HG03039 (cell line): Measurements from ENCODE around the gene ARG2.
A peak's percentile ranks its signal among the peaks of the same experiment; 100 is the strongest.

ENCODE experiments used
- ATAC-seq: cut with Tn5 transposase; IDR thresholded peaks from one replicate; pipeline ENCODE4 v1.9.1; 2021; ENCODE audit warnings: mild to moderate bottlenecking, moderate library complexity; ENCODE audit not compliant: unreplicated experiment

The ARG2 gene

GRCh38 chr14:67680121-67680602, 60.4 kb downstream of the ARG2 start:
- peak; percentile 91 for ATAC-seq

DNA sequence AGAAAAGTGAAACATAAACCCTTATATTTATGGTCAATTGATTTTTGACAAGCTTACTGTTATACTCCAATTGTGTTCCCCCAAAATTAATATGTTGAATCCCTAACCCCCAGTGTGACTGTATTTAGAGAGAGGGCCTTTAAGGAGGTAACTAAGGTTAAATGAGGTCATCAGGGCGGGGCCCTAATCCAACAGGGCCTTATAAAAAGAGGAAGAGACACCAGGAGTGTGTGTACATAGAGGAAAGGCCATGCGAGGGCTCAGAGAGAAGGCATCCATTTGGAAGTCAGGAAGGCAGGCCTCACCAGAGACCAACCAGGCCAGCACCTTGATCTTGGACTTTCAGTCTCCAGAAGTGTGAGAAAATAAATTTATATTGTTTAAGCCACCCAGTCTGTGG, 61.2 kb downstream of the ARG2 start:
- no peak for ATAC-seq

DNA sequence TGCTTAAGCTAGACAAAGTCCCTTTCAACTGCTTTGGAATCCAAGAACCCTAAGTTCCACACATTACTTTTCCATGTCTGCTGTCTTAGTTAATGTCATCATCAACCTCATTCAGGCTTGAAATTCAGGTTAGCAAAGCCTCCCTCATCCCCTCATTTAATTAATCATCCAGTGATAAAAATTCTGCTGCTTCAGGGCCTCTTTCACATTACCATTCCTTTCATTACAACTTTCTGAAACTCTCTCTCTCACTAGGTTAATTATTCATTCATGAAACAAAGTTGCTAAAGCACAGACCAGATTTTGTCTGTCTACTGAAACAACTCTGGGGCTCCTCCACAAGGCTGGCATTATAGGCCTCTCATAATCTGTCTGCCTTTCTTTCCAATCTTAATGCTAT, 64.1 kb downstream of the ARG2 start:
- no peak for ATAC-seq

- no peak for ATAC-seq
These were observed 70.3 kb downstream of the ARG2 start for GRCh38 chr14:67690011-67690410.

DNA sequence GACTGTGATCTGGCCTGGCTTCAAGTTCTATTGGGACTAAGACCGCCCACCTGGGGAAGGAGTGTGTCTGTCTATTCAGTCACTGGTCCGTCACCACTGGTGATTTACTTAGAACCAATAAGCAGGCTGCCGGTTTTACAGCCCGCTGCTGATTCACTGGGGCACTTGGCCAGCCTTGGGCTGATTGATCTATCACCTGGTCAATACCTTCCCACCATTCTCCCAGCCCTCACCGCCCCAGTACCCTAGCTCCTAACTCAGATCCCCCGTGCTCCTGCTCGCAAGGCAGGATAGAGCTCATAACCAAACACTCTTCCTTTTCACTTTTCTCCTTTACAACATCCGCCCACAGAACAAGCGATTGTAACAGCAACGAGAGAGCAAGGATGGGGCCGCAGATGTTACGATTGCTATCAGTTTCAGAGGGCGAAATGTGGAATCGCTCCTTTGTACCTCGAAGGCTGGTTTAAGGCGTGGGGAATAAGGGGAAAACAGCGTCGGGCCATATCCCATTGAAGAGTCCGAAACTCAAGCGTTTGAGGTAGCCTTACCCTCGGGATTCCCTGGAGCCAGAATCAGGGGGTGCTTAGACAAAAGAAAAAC, 75.2 kb downstream of the ARG2 start:
- ATAC-seq = peak; percentile 76

DNA sequence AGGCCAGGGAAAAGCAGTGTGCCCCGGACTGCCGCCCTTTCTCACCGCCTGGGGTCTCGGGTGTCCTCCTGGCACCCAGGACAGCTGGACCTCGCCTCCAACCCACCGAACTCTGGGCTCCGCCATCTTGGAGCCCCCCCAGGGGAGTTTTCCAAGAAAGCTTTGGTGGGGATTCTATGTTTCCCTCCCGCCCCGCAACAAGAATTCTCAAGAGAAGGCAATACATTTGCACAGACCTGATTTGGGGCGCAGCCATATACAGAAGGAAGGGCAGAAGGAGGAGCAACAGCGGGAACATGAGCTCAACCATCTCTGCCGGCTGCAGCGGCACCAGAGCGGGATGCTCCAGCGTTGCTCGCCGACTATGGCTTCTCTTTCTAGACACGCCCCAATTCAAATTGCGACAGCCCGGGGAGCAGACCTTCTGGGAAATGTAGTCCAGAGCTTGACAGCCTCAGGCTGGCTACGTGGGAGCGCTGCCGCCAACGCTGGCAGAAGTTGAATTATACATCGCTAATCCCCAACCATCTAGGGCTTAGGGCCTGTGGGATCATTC, 75.8 kb downstream of the ARG2 start, which contains the start of gene RDH11:
Gene RDH11 (minus strand): TSS at position 371 of the 556 bp plus-strand sequence. CDS start 61 bp downstream, at position 310.
- ATAC-seq = peak; percentile 90

DNA sequence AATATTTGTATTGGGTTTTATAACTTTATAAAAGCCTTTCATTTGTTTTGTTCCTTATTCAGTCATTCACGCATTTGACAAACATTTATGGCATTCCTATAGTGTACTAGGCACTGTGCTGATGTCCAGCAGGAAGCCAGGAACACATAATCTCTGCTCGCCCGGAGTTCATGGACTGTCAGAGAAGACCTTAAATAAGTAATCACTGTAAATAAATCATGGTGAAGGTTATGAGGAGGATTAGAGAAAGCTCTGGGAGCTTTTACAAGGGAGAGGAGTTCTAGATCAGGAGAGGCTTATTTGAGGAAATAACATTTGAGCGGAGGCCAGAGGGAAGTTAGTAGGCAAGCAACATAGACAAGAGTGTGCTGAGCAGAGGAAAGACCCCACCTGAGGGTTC, 77.3 kb downstream of the ARG2 start:
- ATAC-seq = no peak

DNA sequence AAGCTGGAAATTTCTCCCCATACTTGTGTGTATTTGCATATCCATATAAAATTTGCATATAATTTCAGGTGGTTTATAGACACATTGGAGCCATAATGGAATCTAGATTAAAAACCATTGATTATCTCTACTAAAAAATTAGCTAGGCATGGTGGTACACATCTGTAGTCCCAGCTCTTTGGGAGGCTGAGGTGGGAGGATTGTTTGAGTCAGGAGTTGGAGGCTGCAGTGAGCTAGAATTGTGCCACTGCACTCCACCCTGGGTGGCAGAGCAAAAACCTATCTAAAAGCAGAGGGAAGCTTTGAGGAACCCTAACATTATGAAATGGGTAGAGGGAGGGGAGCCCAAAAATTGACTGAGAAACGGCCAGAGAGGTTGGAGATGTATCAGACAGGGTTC, 78.5 kb downstream of the ARG2 start:
- no peak for ATAC-seq
